Measurements from ENCODE around the gene PKMYT1.

Gene PKMYT1

DNA sequence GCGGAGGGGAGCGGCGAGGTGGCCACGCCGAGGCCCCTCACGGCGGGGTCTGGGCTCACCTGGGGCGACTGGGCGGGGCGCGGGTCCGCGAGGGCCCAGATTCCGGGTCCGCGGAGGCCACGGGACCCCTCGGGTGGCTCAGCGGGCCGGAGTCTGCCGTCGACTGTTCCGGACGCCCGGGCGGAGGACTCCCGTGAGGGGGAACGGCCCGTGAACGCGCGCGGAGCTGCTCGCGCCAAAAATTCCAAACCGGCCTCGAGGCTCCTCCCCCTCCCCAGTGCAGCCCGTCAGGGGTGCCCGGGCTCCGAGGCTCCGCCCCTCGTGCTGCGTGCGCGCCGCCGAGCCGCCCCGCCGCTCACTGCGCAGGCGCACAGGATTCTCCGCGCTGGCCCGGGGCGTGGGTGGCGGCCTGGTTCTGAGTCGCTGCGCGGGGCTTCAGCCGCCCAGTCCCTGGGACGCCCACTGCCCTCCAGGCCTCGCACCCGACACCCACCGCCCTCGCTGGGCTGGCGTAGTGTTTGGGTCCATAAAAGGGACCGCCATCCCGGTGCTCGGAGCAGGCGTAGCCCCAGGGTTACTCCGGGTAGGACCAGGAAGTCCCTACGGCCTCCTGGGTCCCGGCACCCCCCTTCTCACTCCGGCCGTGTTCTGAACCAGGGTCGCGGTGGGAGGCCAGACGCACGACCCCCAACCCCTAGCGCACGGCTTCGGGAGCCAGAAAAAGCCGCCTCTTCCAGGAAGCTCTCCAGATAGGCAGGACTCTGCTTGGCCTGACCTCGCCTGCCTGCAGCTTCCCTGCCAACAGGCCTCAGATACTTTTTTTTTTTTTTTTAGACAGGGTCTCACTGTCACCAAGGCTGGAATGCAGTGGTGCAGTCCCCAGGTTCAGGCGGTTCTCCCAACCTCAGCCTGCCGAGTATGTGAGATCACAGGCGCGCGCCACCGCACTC is at the start of gene PKMYT1:
Gene PKMYT1 (minus strand): TSS at position 220 of the 950 bp plus-strand sequence. CDS start 789 bp downstream, outside the sequence.
- DNase-seq (ENCODE audit: low spot score): peak; percentile 100

DNA sequence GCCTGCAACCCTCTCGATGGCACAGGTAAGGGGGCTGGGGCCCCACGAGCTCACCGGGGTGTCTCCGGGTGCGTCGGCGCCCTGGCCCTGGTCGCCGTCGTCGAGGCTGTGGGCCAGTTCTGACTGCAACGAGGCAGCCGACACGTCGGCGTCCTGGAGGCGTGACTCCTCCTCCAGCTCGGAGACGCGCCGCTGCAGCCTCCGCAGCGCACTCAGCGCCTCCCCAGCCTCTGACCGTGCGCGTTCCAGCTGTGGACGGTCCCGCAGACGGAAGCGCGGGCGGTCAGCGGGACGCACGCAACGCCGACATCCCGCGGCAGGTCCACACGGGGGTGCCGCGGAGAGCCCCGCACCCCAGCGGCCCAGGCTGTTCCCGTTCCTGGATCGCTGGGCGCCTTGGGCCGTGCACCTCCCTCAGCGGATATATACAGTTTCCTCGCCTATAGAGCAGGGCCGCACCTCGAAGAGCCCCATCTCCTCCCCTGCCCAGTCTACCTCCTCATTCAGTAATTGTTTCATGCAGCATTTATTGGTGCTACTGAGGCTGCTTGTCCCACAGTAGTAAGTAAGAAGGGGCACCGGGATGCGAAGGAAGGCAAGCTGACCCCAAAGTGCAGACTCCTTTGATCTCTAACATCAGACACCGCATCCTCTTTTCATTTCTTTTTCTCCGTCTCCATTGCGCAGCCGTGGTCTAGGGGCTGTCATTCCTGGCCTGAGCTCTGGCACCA is 49.4 kb upstream of the PKMYT1 start:
- DNase-seq (ENCODE audit: low spot score): no peak

DNA sequence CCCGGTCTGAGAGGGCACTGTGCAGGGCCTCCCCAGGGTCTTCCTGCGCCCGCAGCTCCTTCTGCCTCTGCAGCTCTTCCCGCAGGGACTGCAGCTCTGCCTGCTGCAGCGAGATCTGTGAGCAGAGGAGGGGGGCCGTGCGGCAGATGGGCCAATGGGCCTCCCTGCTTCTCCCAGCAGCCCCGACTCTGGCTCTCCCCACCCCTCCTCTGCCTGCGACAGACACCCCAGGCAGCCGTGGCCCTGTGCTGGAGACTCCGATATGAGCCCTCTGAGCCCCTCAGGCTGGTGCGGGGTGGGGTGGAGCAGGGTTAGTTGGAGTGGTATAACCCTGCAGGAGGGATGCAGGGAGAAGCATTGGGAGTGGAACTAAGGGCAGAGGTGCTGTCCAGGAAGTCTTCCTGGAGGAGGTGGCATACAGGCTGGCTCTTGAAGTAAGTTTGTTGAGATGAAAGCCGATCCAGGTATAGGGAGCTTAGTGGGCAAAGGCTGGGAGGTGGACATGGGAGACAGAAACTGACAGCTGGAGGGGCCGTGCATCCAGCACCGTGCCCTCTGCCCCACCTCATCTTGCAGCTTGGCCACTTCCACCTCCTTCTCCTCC is 48.6 kb upstream of the PKMYT1 start:
- DNase-seq (ENCODE audit: low spot score): no peak

DNA sequence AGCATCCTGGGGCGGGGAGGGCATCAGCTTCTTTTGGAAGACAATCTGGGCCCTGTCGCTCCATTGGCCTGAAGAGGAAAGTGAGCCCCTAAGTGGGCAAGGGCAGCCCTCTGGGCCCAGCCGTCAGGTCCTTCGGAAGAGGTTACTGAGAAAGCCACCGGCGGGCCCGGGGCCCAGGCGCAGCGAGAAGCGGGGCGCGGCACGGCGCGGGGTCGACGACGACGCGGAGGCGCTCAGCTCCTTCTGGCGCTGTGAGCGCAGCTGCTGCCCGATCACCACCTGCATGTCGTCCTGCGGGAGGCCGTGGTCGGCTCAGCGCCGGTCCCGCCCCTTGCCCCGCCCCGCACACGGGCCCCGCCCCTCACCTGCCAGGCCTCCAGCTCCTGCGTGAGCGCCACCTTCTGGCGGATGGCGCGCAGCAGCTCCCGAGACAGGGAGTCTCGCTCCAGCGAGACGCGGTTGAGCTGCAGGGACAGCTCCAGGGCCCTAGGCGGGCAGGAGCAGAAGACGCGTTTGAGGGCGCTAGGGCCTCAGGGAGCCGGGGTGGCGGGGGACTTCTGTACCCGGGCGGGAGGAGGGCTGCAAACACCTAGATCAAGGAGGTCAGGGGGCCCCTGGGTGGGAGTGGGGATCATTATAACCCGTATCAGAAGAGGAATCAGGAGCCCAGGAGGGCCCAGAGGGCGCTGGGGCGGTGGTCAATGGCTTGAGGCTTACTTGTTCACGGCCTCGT is 47.9 kb upstream of the PKMYT1 start:
- peak; percentile 87 for DNase-seq (ENCODE audit: low spot score)

- no peak for DNase-seq (ENCODE audit: low spot score)
Observed at GRCh38 chr16:3027489-3027795, 47.2 kb upstream of the PKMYT1 start.

DNA sequence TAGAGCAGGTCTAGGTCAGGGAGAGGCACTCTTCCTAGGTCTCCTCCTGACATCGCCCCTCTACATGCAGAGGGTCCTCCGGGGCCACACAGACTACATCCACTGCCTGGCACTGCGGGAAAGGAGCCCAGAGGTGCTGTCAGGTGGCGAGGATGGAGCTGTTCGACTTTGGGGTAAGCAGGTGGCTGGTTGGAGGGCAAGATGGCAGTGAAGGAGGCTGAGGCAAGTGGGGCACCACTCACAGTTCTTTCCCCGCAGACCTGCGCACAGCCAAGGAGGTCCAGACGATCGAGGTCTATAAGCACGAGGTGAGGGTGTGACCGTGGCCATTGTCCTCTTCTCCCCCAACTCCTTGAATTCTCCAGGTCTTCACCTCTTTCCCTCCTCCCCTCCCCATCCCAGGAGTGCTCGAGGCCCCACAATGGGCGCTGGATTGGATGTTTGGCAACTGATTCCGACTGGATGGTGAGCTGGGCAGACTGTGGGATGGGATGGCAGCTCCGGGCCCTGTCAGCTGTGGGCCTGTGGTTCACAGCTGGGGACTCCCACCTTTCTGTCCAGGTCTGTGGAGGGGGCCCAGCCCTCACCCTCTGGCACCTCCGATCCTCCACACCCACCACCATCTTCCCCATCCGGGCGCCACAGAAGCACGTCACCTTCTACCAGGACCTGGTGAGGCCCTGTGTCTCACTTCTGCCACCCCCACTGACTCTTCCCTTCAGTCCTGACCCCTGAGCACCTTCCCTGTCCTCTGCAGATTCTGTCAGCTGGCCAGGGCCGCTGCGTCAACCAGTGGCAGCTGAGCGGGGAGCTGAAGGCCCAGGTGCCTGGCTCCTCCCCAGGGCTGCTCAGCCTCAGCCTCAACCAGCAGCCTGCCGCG is 46.6 kb upstream of the PKMYT1 start:
- no peak for DNase-seq (ENCODE audit: low spot score)

DNA sequence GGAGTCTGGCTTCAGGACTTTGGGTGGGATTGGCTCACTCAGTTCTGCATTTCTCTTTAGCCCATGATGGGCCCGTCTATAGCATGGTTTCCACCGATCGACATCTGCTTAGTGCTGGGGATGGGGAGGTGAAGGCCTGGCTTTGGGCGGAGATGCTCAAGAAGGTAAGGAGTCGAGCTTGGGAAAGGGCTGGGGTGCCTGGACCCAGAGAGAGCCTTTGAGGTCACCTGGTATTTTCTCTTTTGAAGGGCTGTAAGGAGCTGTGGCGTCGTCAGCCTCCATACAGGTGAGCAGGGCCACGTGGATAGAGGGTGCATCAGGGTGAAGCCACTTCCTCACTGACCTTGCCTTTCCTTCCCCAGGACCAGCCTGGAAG is 45.7 kb upstream of the PKMYT1 start:
- DNase-seq (ENCODE audit: low spot score): no peak

- no peak for DNase-seq (ENCODE audit: low spot score)
Observed at GRCh38 chr16:3025032-3026002, 45.1 kb upstream of the PKMYT1 start.

DNA sequence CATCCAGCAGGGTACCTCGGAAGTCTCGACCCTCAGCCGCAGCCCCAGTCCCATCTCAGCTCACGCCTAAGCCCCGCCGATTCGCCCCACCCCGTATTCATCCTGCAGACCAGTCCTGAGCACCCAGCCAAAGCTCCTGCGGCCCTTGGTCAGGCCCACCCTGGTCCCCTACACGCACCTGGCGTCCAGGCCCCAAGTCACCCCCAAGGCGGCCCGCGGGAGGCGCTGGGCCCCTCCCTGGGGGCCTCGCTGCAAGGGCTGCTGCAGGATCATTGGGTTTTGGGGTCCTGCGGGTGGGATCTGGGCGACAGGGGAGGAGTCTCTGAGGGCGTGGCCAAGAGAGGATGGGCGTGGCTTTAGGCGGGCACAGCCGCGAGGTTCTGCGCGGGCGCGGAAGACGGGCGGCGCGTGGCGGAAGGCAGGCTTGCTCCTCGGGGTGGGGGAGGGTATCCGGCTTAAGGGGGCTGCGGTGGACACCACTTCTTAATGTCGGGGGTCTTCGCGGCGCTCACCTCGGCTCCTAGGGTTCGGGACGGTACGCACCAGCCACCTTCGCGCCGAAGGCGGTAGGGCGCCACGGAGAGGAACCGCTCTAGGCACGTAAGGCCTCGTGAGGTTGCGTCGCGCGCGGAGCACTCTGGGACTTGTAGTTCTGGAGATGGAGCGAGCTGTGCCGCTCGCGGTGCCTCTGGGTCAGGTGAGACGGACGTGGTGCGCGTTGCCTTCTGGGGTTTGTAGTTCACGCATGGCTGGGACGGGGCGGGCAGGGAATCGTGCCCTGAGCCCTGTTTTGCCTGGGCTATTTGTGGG is 43.6 kb upstream of the PKMYT1 start, which contains the start of the genes HCFC1R1 and THOC6:
Gene HCFC1R1 (minus strand): TSS at position 274 of the 810 bp plus-strand sequence. CDS start 1 bp downstream, at position 273.
Gene THOC6 (plus strand): TSS at position 367 of the 810 bp plus-strand sequence. CDS start 292 bp downstream, at position 659.
- DNase-seq (ENCODE audit: low spot score): peak; percentile 62

DNA sequence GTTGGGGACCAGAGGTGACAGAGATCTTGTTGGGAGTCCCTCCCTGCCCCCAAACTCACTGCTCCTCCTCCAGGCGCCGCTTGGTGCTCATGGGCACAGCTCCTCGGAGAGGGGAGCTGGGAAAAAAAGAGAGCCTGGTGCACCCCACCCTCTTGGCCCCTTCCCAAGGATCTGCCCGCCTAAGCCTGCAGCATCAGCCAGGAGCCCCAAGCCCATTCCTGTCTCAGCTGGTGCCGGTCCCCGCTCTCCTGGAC is 43.1 kb upstream of the PKMYT1 start:
- no peak for DNase-seq (ENCODE audit: low spot score)

DNA sequence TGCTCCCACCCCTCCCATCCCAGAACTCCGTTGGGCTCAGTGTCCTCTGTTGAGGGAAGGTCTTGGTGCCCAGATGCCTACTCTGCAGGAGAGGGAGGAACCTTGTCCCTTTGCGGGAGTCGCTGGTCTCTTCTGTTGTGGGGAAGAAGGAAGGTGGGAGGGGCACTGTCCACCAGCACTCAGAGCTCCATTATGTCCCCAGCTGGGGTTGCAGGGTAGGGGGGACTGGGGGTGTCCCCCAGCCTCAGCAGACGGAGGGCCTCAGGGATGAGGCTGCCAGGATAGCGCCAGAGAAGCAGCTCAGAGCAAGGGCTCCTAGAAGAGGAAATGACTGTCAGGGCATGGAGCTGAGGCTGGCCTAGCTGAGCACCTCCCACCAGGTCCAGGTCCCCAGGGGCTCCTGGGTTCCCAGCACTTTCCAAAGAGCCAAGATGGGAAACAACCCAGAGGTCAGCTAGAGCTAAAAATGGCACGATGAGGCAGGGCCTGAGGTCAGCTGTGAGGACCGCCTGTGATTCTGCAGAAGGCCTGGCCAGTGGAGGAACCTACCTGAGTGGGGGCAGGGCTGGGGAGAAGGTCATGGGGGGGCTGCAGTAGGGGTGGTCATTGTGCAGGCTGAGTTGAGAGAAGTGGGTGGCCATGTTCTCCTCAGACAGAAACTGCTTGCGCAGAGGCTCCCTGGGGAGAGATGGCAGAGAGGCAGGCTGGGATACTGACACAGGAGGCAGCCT is 42.6 kb upstream of the PKMYT1 start:
- no peak for DNase-seq (ENCODE audit: low spot score)

DNA sequence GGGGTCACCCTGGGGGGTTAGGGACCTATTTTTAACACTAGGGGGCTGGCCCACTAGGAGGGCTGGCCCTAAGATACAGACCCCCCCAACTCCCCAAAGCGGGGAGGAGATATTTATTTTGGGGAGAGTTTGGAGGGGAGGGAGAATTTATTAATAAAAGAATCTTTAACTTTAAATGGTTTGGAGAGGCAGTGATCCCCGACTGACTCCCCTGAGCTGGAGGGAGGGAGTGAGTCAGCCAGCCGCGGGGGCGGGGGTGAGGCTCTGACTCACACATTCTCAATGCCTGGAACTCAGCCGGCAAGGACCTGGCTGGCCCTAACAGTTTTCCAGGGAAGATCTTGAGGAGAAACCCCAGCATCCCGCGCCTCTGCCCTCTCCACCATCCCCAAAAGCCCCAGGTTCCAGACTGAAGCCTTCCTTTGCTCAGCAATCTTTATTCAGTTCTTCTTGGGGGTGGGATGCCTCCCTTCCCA is 42.0 kb upstream of the PKMYT1 start:
- no peak for DNase-seq (ENCODE audit: low spot score)

DNA sequence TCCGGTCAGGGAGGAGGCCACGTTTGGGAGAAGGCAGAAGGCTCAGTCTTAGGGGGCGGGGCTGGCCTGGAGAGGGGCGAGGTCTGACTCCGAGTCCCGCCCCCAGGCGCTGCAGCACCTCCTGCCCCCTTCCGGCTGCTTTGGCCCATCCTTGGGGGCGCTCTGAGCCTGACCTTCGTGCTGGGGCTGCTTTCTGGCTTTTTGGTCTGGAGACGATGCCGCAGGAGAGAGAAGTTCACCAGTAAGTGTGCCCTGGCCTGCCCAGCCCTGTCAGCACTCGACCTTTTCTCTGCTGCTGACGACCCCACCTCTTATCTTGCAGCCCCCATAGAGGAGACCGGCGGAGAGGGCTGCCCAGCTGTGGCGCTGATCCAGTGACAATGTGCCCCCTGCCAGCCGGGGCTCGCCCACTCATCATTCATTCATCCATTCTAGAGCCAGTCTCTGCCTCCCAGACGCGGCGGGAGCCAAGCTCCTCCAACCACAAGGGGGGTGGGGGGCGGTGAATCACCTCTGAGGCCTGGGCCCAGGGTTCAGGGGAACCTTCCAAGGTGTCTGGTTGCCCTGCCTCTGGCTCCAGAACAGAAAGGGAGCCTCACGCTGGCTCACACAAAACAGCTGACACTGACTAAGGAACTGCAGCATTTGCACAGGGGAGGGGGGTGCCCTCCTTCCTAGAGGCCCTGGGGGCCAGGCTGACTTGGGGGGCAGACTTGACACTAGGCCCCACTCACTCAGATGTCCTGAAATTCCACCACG is 41.4 kb upstream of the PKMYT1 start:
- DNase-seq (ENCODE audit: low spot score): peak; percentile 65

DNA sequence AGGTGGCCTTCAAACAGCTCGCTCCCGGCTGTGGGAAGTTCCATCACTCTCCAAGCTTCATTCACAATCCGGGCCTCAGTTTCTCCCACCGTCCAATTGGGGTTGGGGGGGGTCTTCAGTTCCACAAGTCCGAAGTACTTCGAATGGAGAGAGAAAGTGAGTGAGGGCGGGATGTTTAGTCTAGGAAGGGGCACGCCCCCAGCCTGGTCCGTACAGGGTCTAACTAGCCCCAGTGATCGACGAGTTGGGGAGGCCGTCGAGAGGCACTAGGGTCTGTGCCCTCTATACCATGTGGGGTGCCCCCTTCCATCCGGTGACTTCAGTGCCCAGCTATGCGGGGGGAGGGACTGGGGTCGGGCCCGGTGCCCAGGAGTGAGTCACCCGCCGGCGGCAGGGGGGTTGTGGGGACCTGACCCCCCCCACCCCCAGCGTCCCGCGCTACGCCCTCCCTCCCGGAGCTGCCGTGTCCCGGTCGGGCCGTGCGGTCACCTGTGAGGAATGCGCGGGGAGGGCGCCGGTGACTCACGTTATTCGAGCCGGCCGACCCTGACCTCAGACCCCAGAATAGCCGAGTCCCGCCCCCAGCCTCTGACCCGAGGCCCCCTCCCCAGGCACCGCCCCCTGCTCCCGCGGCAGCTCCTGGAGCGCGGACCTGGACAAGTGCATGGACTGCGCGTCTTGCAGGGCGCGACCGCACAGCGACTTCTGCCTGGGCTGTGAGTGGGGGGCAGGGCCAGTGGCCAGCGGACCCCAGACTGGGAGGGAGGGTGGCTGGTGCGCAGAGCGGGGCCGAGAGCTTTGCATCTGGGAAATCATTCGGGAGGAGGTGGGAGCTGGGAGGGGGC is 40.6 kb upstream of the PKMYT1 start:
- no peak for DNase-seq (ENCODE audit: low spot score)

DNA sequence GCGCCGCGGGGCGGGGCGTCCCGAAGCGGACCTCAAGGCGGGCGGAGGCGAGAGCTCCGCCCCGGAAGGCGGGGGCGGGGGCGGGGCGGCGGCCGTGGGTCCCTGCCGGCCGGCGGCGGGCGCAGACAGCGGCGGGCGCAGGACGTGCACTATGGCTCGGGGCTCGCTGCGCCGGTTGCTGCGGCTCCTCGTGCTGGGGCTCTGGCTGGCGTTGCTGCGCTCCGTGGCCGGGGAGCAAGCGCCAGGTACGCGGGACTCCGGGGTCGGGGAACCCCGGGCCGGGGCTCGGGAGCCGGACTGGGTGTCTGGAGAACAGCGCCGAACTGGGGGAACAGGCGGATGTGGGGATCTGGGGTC is 40.0 kb upstream of the PKMYT1 start, which contains the start of gene TNFRSF12A:
Gene TNFRSF12A (plus strand): TSS at position 122 of the 357 bp plus-strand sequence. CDS start 30 bp downstream, at position 152.
- peak; percentile 72 for DNase-seq (ENCODE audit: low spot score)

DNA sequence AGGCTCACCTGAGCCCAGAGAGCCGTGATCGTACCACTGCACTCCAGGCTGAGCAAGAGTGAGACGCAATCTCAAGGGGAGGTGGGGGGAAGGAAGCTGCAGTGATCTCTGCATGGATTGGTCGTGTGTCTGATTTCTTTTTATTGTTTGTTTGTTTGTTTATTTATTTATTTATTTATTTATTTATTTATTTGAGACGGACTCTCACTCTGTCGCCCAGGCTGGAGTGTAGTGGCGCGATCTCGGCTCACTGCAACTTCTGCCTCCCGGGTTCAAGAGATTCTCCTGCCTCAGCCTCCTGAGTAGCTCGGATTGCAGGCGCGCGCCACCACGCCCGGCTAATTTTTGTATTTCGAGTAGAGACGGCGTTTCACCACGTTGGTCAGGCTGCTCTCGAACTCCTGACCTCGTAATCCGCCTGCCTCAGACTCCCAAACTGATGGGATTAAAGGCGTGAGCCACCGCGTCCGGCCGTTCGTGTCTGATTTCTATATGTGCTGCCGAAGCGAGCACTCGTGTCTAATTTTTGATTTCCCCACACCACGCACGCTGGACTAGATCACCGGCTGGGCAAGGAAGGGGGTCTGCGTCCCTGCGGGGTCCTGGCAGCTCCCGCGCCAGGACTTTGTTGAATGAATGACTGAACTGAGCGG is 39.5 kb upstream of the PKMYT1 start:
- no peak for DNase-seq (ENCODE audit: low spot score)
